22Rv1 (cell line): ENCODE measurements around the gene ZNF132.
"Not testable (repeated sequence)": the region's sequence is repeated elsewhere in the genome, so short reads cannot be mapped to it uniquely, and the experiment has no call there.

Experiments used
- ZFX ChIP-seq: fragments of 450-650 bp; IDR thresholded peaks from 2 replicates; pipeline ENCODE4 v1.6.1; 2017; ENCODE audit warnings: antibody characterized with exemption, borderline replicate concordance
- TF ChIP-seq, protein P1 (sequence below): fragments of 450-650 bp; IDR thresholded peaks from 2 replicates; pipeline ENCODE4 v1.5.1; 2017; ENCODE audit warnings: mild to moderate bottlenecking

GRCh38 chr19:58470837-58471543, 31.0 kb upstream of the ZNF132 start:
- TF ChIP-seq, protein P1, sequence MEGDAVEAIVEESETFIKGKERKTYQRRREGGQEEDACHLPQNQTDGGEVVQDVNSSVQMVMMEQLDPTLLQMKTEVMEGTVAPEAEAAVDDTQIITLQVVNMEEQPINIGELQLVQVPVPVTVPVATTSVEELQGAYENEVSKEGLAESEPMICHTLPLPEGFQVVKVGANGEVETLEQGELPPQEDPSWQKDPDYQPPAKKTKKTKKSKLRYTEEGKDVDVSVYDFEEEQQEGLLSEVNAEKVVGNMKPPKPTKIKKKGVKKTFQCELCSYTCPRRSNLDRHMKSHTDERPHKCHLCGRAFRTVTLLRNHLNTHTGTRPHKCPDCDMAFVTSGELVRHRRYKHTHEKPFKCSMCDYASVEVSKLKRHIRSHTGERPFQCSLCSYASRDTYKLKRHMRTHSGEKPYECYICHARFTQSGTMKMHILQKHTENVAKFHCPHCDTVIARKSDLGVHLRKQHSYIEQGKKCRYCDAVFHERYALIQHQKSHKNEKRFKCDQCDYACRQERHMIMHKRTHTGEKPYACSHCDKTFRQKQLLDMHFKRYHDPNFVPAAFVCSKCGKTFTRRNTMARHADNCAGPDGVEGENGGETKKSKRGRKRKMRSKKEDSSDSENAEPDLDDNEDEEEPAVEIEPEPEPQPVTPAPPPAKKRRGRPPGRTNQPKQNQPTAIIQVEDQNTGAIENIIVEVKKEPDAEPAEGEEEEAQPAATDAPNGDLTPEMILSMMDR: not testable (repeated sequence)
- not testable (repeated sequence) for TF ChIP-seq ZFX
